ENCODE data around the gene CFHR3. TPM values are rescaled to one million over a fixed set of nuclear protein-coding genes. Genes with fewer than 3 reads are reported as not detected.
A peak's percentile ranks its signal among the peaks of the same experiment; 100 is the strongest.
"Not testable (repeated sequence)": the region's sequence is repeated elsewhere in the genome, so short reads cannot be mapped to it uniquely, and the experiment has no call there.

CFHR3 gene
- total RNA-seq, 6 experiments from 2014 or later = 105 to 479 (median 372) TPM

- Histone ChIP-seq H3K4me3 (peak overlapping the region in 2 of 3 donors; percentile 47 to 50), H3K27ac (peak overlapping the region; percentile 33 to 87 (median 84)), H3K36me3 (no peaks in the 10 kb centered on the region), H3K27me3 (no peaks in the 10 kb centered on the region), H3K9me3 (no peaks in the 10 kb centered on the region), H3K4me1 (peaks cover 0 to 26% (median 3%) of the 10 kb centered on the region in 4 donors)
- 33% methylated on average over 1 of the region's 1 CpG for WGBS (ENCODE audit: insufficient coverage, low coverage, low lambda C conversion rate, missing lambda C conversion rate)
- TF ChIP-seq POLR2A (IDR thresholded peaks at IDR 0.05) = no peak
- TF ChIP-seq, protein P1, sequence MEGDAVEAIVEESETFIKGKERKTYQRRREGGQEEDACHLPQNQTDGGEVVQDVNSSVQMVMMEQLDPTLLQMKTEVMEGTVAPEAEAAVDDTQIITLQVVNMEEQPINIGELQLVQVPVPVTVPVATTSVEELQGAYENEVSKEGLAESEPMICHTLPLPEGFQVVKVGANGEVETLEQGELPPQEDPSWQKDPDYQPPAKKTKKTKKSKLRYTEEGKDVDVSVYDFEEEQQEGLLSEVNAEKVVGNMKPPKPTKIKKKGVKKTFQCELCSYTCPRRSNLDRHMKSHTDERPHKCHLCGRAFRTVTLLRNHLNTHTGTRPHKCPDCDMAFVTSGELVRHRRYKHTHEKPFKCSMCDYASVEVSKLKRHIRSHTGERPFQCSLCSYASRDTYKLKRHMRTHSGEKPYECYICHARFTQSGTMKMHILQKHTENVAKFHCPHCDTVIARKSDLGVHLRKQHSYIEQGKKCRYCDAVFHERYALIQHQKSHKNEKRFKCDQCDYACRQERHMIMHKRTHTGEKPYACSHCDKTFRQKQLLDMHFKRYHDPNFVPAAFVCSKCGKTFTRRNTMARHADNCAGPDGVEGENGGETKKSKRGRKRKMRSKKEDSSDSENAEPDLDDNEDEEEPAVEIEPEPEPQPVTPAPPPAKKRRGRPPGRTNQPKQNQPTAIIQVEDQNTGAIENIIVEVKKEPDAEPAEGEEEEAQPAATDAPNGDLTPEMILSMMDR (IDR thresholded peaks at IDR 0.05) = no peak
- DNase-seq (no peak), ATAC-seq (peak; percentile 47 to 67 (median 60))
- intact Hi-C loops (cut with DNase I) = no loop called here
These were observed 927 bp upstream of the CFHR3 start for GRCh38 chr1:196773713-196774112.

DNA sequence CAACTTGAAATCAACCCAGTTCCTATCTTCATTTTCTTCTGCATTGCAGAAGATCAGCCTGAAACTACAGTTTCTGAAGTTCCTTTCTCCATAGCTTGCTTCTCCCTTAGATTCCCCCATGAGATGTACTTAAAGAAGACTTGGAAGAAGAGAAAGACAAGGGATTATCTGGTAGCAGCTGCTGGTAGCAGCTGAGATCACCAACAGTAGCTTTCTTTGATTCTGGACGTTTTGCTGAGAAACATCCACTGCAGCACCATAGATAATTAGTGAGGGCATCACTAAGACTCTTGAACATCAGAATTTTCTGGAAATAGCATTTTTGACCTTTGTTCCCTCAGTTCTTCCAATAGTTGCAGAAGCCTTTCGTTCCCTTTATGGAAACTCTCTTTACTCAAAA is 465 bp upstream of the CFHR3 start:
- Histone ChIP-seq H3K36me3 (no peaks in the 10 kb centered on the region), H3K4me3 (peak overlapping the region in 2 of 3 donors; percentile 47 to 50), H3K27ac (peak overlapping the region; percentile 33 to 87 (median 84)), H3K4me1 (peaks cover 0 to 30% (median 3%) of the 10 kb centered on the region in 4 donors), H3K27me3 (no peaks in the 10 kb centered on the region), H3K9me3 (no peaks in the 10 kb centered on the region)
- DNase-seq (no peak), ATAC-seq (peak; percentile 5 to 47 (median 30))
- 15% methylated on average over 2 of the region's 2 CpGs for WGBS (ENCODE audit: insufficient coverage, low coverage, low lambda C conversion rate, missing lambda C conversion rate)
- TF ChIP-seq, protein P1 (IDR thresholded peaks at IDR 0.05) = no peak
- no peak for TF ChIP-seq POLR2A (IDR thresholded peaks at IDR 0.05)
- intact Hi-C loops (cut with DNase I) = no loop called here

GRCh38 chr1:196777603-196778002 is 3.0 kb downstream of the CFHR3 start:
- intact Hi-C loops (cut with DNase I) = no loop called here
- H3K4me1 ChIP-seq = peaks cover 0 to 22% (median 0%) of the 10 kb centered on the region in 4 donors
- peak overlapping the region in 2 of 3 donors; percentile 84 to 87 for H3K27ac ChIP-seq
- ATAC-seq = no peak
- peaks cover 0 to 10% (median 0%) of the 10 kb centered on the region in 4 donors for H3K36me3 ChIP-seq
- H3K4me3 ChIP-seq = peak overlapping the region in 2 of 3 donors; percentile 47 to 50
- no peak for TF ChIP-seq POLR2A (IDR thresholded peaks at IDR 0.05)
- TF ChIP-seq, protein P1 (IDR thresholded peaks at IDR 0.05) = no peak
- no peak for DNase-seq
- H3K9me3 ChIP-seq = no peaks in the 10 kb centered on the region
- H3K27me3 ChIP-seq = no peaks in the 10 kb centered on the region
- WGBS (ENCODE audit: insufficient coverage, low coverage, low lambda C conversion rate, missing lambda C conversion rate) = 50% methylated on average over 7 of the region's 13 CpGs

GRCh38 chr1:196779093-196779492 is 4.5 kb downstream of the CFHR3 start:
- no peaks in the 10 kb centered on the region for H3K27me3 ChIP-seq
- H3K27ac ChIP-seq = peak overlapping the region in 1 of 3 donors; percentile 21
- ATAC-seq (peak in 1 of 4 donors; percentile 12), DNase-seq (no peak)
- H3K4me1 ChIP-seq = peaks cover 0 to 13% (median 0%) of the 10 kb centered on the region in 4 donors
- no peak overlapping the region for H3K4me3 ChIP-seq
- WGBS (ENCODE audit: insufficient coverage, low coverage, low lambda C conversion rate, missing lambda C conversion rate) = 100% methylated on average over 1 of the region's 1 CpG
- intact Hi-C loops (cut with DNase I) = no loop called here
- peaks cover 0 to 10% (median 0%) of the 10 kb centered on the region in 4 donors for H3K36me3 ChIP-seq
- H3K9me3 ChIP-seq = no peaks in the 10 kb centered on the region
- no peak for TF ChIP-seq POLR2A (IDR thresholded peaks at IDR 0.05)
- TF ChIP-seq, protein P1 (IDR thresholded peaks at IDR 0.05) = peak in 1 of 4 donors; percentile 6

DNA sequence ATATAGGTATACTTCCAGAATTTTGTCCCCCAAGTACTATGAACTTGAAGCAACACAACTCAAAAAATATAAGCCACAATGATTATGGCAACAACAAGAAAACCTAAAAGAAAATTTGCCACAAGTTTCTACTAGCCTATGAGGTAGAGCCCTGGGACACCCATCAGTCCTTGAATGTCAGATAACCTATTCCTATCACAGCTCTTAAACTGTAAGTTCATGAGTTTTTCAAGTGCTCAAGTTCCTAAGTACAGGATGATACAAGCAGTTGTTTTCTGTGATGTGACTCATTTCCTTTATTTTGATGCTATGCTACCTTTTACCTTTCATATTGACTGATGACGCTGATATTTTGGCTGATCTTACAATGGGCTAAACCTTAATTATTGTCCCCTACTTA is 16.6 kb downstream of the CFHR3 start:
- H3K4me3 ChIP-seq; H3K27ac ChIP-seq; H3K27me3 ChIP-seq; H3K4me1 ChIP-seq; DNase-seq; intact Hi-C loops (cut with DNase I); H3K9me3 ChIP-seq: not testable (repeated sequence)
- ATAC-seq = peak in 3 of 4 donors; percentile 25 to 62 (median 52)
- no CpG with 5 or more reads among the region's 1 CpG for WGBS (ENCODE audit: insufficient coverage, low coverage, low lambda C conversion rate, missing lambda C conversion rate)
- peaks cover 0 to 42% (median 11%) of the 10 kb centered on the region in 4 donors for H3K36me3 ChIP-seq

DNA sequence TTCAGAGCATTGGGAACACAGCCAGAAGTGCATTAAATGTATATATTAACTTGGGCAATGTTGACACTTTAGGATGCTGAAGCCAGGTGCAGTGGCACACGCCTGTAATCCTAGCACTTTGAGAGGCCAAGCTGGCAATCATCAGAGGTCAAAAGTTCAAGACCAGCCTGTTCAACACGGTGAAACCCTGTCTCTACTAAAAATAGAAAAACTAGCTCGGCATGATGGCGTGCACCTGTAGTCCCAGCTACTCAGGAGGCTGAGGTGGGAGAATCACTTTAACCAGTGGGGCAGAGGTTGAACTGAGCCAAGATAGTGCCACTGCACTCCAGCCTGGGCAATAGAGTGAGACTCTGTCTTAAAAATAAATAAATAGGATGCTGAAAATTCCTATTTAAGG is 19.5 kb downstream of the CFHR3 start:
- ATAC-seq = peak in 2 of 4 donors; percentile 33 to 38
- H3K4me1 ChIP-seq; DNase-seq; H3K27me3 ChIP-seq; H3K27ac ChIP-seq; H3K9me3 ChIP-seq; H3K4me3 ChIP-seq; intact Hi-C loops (cut with DNase I): not testable (repeated sequence)
- 29% methylated on average over 3 of the region's 4 CpGs for WGBS (ENCODE audit: insufficient coverage, low coverage, low lambda C conversion rate, missing lambda C conversion rate)
- H3K36me3 ChIP-seq = peaks cover 0 to 20% (median 4%) of the 10 kb centered on the region in 4 donors

Measured in right lobe of liver (tissue), 6 donors.